GM12878 (cell line): ENCODE data around the gene BDH2. TPM values are rescaled to one million over a fixed set of nuclear protein-coding genes. Genes with fewer than 3 reads are reported as not detected.

Experiments
- ATAC-seq: fragments of 200-7000 bp; cut with Tn5 transposase; 3 replicates; pipeline ENCODE4 v1.9.1; 2020; ENCODE audit warnings: mild to moderate bottlenecking, moderate library complexity
- BruUV-seq: library from RNA; stranded (reverse); fragments of 400-500 nt; replicated peaks from 2 replicates; lab custom pipeline; 2021; lab: Mats Ljungman, UMichigan
- CTCF ChIA-PET: fragments of 300-600 bp; sonication (Branson Sonifier 250); formaldehyde crosslinking; extraction: SDS; loops from one replicate; lab custom pipeline; 2021; ENCODE audit warnings: inconsistent platforms; lab: Yijun Ruan, JAX
- POLR2A ChIA-PET: fragments of 350-600 bp; formaldehyde crosslinking; extraction: SDS; loops from one replicate; lab custom pipeline; 2021; ENCODE audit warnings: inconsistent platforms; lab: Charles Lee
- RAD21 ChIA-PET: fragments of 300-600 bp; sonication (Branson Sonifier 250); formaldehyde crosslinking; loops from one replicate; lab custom pipeline; 2023; ENCODE audit warnings: antibody characterized with exemption; ENCODE audit not compliant: unreplicated experiment; lab: Charles Lee
- SMC1A ChIA-PET: fragments of 300-600 bp; sonication (Branson Sonifier 250); formaldehyde crosslinking; loops from one replicate; lab custom pipeline; 2023; ENCODE audit not compliant: unreplicated experiment, uncharacterized antibody; lab: Charles Lee
- DNase-seq: peaks from one replicate; pipeline ENCODE4 v3.0.0-alpha.2; 2011; ENCODE audit warnings: low read depth, low spot score
- FAIRE-seq: peaks from 3 replicates; lab custom pipeline; 2011; peaks lifted over from hg19 to GRCh38; lab: Jason Lieb, UNC
- H2AFZ ChIP-seq: 2 replicates; pipeline ENCODE4 v1.6.0; 2011; ENCODE audit warnings: low read depth, low read length, control low read depth; ENCODE audit not compliant: control insufficient read depth
- H3K27ac ChIP-seq: 2 replicates; pipeline ENCODE4 v1.5.1; 2011; ENCODE audit warnings: control low read depth; ENCODE audit not compliant: control insufficient read depth, insufficient read depth
- H3K27me3 ChIP-seq, 2 experiments: replicated peaks in 1 of 2; 2 replicates each; pipeline versions ENCODE4 v1.6.0 to v1.6.1; 2011; ENCODE audit warnings: low read length in 1 of 2; ENCODE audit not compliant: control insufficient read depth in 2 of 2, insufficient read depth in 2 of 2
- H3K36me3 ChIP-seq, 2 experiments: 2 replicates each; pipeline ENCODE4 v1.5.1; 2011; ENCODE audit warnings: low read length in 1 of 2; ENCODE audit not compliant: control insufficient read depth in 2 of 2, insufficient read depth in 2 of 2
- H3K4me1 ChIP-seq: 2 replicates; pipeline ENCODE4 v1.6.1; 2011; ENCODE audit warnings: mild to moderate bottlenecking, low read length, moderate library complexity, mixed read lengths; ENCODE audit not compliant: control insufficient read depth, insufficient read depth
- H3K4me2 ChIP-seq: 2 replicates; pipeline ENCODE4 v1.6.0; 2011; ENCODE audit warnings: control low read depth; ENCODE audit not compliant: control insufficient read depth, insufficient read depth
- H3K4me3 ChIP-seq: fragments of 200-600 bp; sonication (generic); 2 replicates; pipeline ENCODE4 v1.5.1; 2016
- H3K79me2 ChIP-seq: 2 replicates; pipeline ENCODE4 v1.6.0; 2011; ENCODE audit warnings: low read length; ENCODE audit not compliant: control insufficient read depth, insufficient read depth
- H3K9ac ChIP-seq: 2 replicates; pipeline ENCODE4 v1.8.0; 2011; ENCODE audit warnings: low read length, control low read depth, mixed read lengths; ENCODE audit not compliant: control insufficient read depth, insufficient read depth
- H3K9me3 ChIP-seq: replicated peaks from 3 replicates; pipeline ENCODE4 v1.5.1; 2011; ENCODE audit warnings: mild to moderate bottlenecking, low read length; ENCODE audit not compliant: control insufficient read depth, insufficient read depth
- H4K20me1 ChIP-seq: 2 replicates; pipeline ENCODE4 v1.6.0; 2011; ENCODE audit not compliant: control insufficient read depth, insufficient read depth
- ATF7 ChIP-seq: fragments of 450-650 bp; IDR thresholded peaks from 2 replicates; pipeline ENCODE4 v1.6.1; 2016; ENCODE audit warnings: low read depth, mild to moderate bottlenecking
- DPF2 ChIP-seq: fragments of 450-650 bp; IDR thresholded peaks from 2 replicates; pipeline ENCODE4 v1.6.1; 2017; ENCODE audit warnings: mild to moderate bottlenecking
- GATAD2B ChIP-seq: fragments of 450-650 bp; conservative IDR thresholded peaks from 2 replicates; pipeline ENCODE4 v1.6.1; 2017; ENCODE audit warnings: low read depth, mild to moderate bottlenecking, moderate library complexity
- IKZF1 ChIP-seq: fragments of 450-650 bp; conservative IDR thresholded peaks from 2 replicates; pipeline ENCODE4 v1.6.1; 2017; ENCODE audit warnings: antibody characterized with exemption, mild to moderate bottlenecking
- MTA2 ChIP-seq: fragments of 450-650 bp; IDR thresholded peaks from 2 replicates; pipeline ENCODE4 v1.6.1; 2016; ENCODE audit warnings: low read depth, mild to moderate bottlenecking, moderate library complexity
- MYC ChIP-seq: IDR thresholded peaks from 2 replicates; pipeline ENCODE4 v1.6.1; 2011; ENCODE audit warnings: mild to moderate bottlenecking, low read length, moderate library complexity, inconsistent platforms; ENCODE audit not compliant: insufficient read depth, insufficient replicate concordance, insufficient read length, severe bottlenecking
- NFIC ChIP-seq: IDR thresholded peaks from 2 replicates; pipeline ENCODE4 v1.6.1; 2012; ENCODE audit warnings: low read depth, mild to moderate bottlenecking, inconsistent platforms, low read length, moderate library complexity
- NKRF ChIP-seq: fragments of 450-650 bp; conservative IDR thresholded peaks from 2 replicates; pipeline ENCODE4 v1.6.1; 2017; ENCODE audit warnings: mild to moderate bottlenecking, moderate library complexity
- POLR2A ChIP-seq: IDR thresholded peaks from 2 replicates; pipeline ENCODE4 v1.6.1; 2011; ENCODE audit warnings: low read depth, mild to moderate bottlenecking, low read length
- SMARCA5 ChIP-seq: fragments of 450-650 bp; IDR thresholded peaks from 2 replicates; pipeline ENCODE4 v1.6.1; 2017; ENCODE audit warnings: mild to moderate bottlenecking
- SP1 ChIP-seq: IDR thresholded peaks from one replicate; pipeline ENCODE4 v1.6.1; 2011; ENCODE audit warnings: low read depth, low read length
- SPI1 ChIP-seq: IDR thresholded peaks from 2 replicates; pipeline ENCODE4 v1.6.1; 2011; ENCODE audit warnings: low read depth, mild to moderate bottlenecking, low read length, moderate library complexity, borderline replicate concordance; ENCODE audit not compliant: insufficient read depth
- SUPT20H ChIP-seq: IDR thresholded peaks from 2 replicates; pipeline ENCODE4 v1.6.1; 2011; ENCODE audit warnings: low read depth, mild to moderate bottlenecking, low read length, moderate library complexity, borderline replicate concordance; ENCODE audit not compliant: control insufficient read depth
- YY1 ChIP-seq: IDR thresholded peaks from 2 replicates; pipeline ENCODE4 v1.6.1; 2011; ENCODE audit warnings: low read depth, mild to moderate bottlenecking, low read length
- ZNF207 ChIP-seq: fragments of 450-650 bp; IDR thresholded peaks from 2 replicates; pipeline ENCODE4 v1.6.1; 2014; ENCODE audit warnings: antibody characterized with exemption, mild to moderate bottlenecking, borderline replicate concordance
- ZNF217 ChIP-seq: fragments of 450-650 bp; IDR thresholded peaks from 2 replicates; pipeline ENCODE4 v1.6.1; 2017; ENCODE audit warnings: antibody characterized with exemption, mild to moderate bottlenecking
- ZNF24 ChIP-seq: fragments of 450-650 bp; IDR thresholded peaks from 2 replicates; pipeline ENCODE4 v1.6.1; 2017; ENCODE audit warnings: antibody characterized with exemption, mild to moderate bottlenecking
- ZNF687 ChIP-seq: fragments of 450-650 bp; IDR thresholded peaks from 2 replicates; pipeline ENCODE4 v1.6.1; 2017; ENCODE audit warnings: mild to moderate bottlenecking, moderate library complexity
- WGBS: methylation state at CpG from one replicate; pipeline ENCODE4 v1.1.6; 2016; ENCODE audit warnings: low lambda C conversion rate; ENCODE audit not compliant: insufficient replicate concordance, insufficient coverage; ENCODE audit errors: missing lambda C conversion rate; 5-methylcytosine and 5-hydroxymethylcytosine counted together
- in situ Hi-C: fragments of 300-500 bp; cut with MboI; formaldehyde crosslinking; loops from 9 replicates; pipeline ENCODE4 v1.14.3; 2018; ENCODE audit warnings: mixed read lengths
- intact Hi-C: fragments of 100-400 bp; cut with micrococcal nuclease; formaldehyde crosslinking; loops from one replicate; pipeline ENCODE4 v1.14.2; 2022; ENCODE audit not compliant: unreplicated experiment
- polyA plus RNA-seq, 11 experiments: library from polyadenylated mRNA; depleted of rRNA in 4 of 11; unstranded in 6 of 11; stranded (reverse) in 5 of 11; fragments of >200 nt; fragmentation: Nextera tagmentation in 4 of 11; fragmentation: Illumina TruSeq in 1 of 11; extraction: Ambion mirVana in 4 of 11; extraction: Trizol in 1 of 11; gene quantifications; 1 replicate in 1 of 11; 2 replicates in 10 of 11; pipeline versions ENCODE4 v1.2.1 to v1.2.3, GENCODE V29; 2011 to 2016; ENCODE audit warnings: inconsistent platforms in 2 of 11, missing spikeins in 2 of 11, low read depth in 1 of 11
- total RNA-seq, 4 experiments: library from RNA; depleted of rRNA in 3 of 4; stranded (reverse); fragments of >200 nt in 3 of 4; fragmentation: Illumina TruSeq in 1 of 4; extraction: Trizol in 1 of 4; gene quantifications; 2 replicates each; pipeline versions ENCODE4 v1.2.1 to v1.2.3, GENCODE V29; 2013 to 2021

The BDH2 gene
- total and polyA plus RNA-seq, 10 of the 15 experiments (the other 5 are each of a cell fraction or from before 2014, with no cell fraction given) = 20.9 to 47.3 (median 33.5) TPM

- DNase-seq (peak; percentile 44), ATAC-seq (peak; percentile 61), FAIRE-seq (peak; percentile 80)
- peak overlapping the region; percentile 93 for H3K27ac ChIP-seq
- H3K9me3 ChIP-seq = no peaks in the 10 kb centered on the region
- peak overlapping the region; percentile 93 for H3K9ac ChIP-seq
- intact Hi-C loops = loop anchor here (2.0 to 5.0 kb wide), 2 partner anchors 208 to 248 kb away; partner anchors contain the start of genes CISD2 and UBE2D3
- H3K4me1 ChIP-seq = peaks cover 8% of the 10 kb centered on the region
- H3K27me3 ChIP-seq = no peaks in the 10 kb centered on the region
- WGBS = 1% methylated on average over 9 of the region's 9 CpGs
- CTCF ChIA-PET = interaction anchor here (0.8 to 2.6 kb wide), 4 partner anchors 10 to 20 kb away, joined by 3 to 17 read pairs (median 4); no protein-coding TSS in a partner anchor
- SMC1A ChIA-PET = interaction anchor here (0.6 to 5.4 kb wide), 8 partner anchors 8 to 232 kb away, joined by 3 to 59 read pairs (median 4); no protein-coding TSS in a partner anchor
- peak overlapping the region; percentile 77 for H3K4me3 ChIP-seq
- no peaks in the 10 kb centered on the region for H4K20me1 ChIP-seq
- H3K79me2 ChIP-seq = peaks cover 59% of the 10 kb centered on the region
- BruUV-seq = no TSS peak
- no peak overlapping the region for H2AFZ ChIP-seq
- POLR2A ChIA-PET = interaction anchor here (0.5 to 0.8 kb wide), 2 partner anchors 23 to 66 kb away, joined by 3 read pairs; no protein-coding TSS in a partner anchor
- H3K4me2 ChIP-seq = peak overlapping the region; percentile 94
- no peaks in the 10 kb centered on the region for H3K36me3 ChIP-seq
- RAD21 ChIA-PET = interaction anchor here (0.7 to 7.8 kb wide), 8 partner anchors 10 to 247 kb away, joined by 3 to 69 read pairs (median 4); partner anchors contain the start of genes CISD2 and UBE2D3
- in situ Hi-C loops = no loop called here
- TF ChIP-seq ZNF687 = 0 out of 2 replicates have a peak, but pooled peaks have one; percentile 39
- peak; percentile 48; the same call in 1 of the 2 replicates for TF ChIP-seq ATF7
- peak; percentile 83 for TF ChIP-seq MTA2
- TF ChIP-seq ZNF24 = peak; percentile 92
- no peak for TF ChIP-seq MYC
- TF ChIP-seq NKRF = peak; percentile 34; the same call in 1 of the 2 replicates
- TF ChIP-seq NFIC = 0 out of 2 replicates have a peak, but pooled peaks have one; percentile 17
- no peak for TF ChIP-seq GATAD2B
- TF ChIP-seq DPF2 = peak; percentile 89
- TF ChIP-seq IKZF1 = peak; percentile 56; the same call in 1 of the 2 replicates
- peak; percentile 82 for TF ChIP-seq SPI1
- no peak for TF ChIP-seq POLR2A
- TF ChIP-seq ZNF217 = 0 out of 2 replicates have a peak, but pooled peaks have one; percentile 58
- TF ChIP-seq SMARCA5 = 0 out of 2 replicates have a peak, but pooled peaks have one; percentile 39
- no peak for TF ChIP-seq SUPT20H
- TF ChIP-seq SP1 = no peak
- 0 out of 2 replicates have a peak, but pooled peaks have one; percentile 13 for TF ChIP-seq YY1
- TF ChIP-seq ZNF207 = 0 out of 2 replicates have a peak, but pooled peaks have one; percentile 10
Observed at GRCh38 chr4:103074744-103075434, 24.7 kb downstream of the BDH2 start.
